Measurements from ENCODE around the gene MTHFSD.

The MTHFSD gene

GRCh38 chr16:86554917-86555703 is at the start of gene MTHFSD:
TSS of gene MTHFSD (minus strand) at chr16:86555235. CDS start at chr16:86555184, 51 bp downstream.
- peak within 1 kb of the TSS; percentile 36; the same call in 1 of the 2 replicates for H3K27ac ChIP-seq
- TF ChIP-seq CTCF (conservative IDR thresholded peaks at IDR 0.05): no peak

GRCh38 chr16:86604436-86605193 is 49.6 kb upstream of the MTHFSD start:
- no peak overlapping the region for H3K27ac ChIP-seq
- no peak for TF ChIP-seq CTCF (conservative IDR thresholded peaks at IDR 0.05)

GRCh38 chr16:86602521-86602920 is 47.5 kb upstream of the MTHFSD start:
- TF ChIP-seq CTCF (conservative IDR thresholded peaks at IDR 0.05): no peak
- no peak overlapping the region for H3K27ac ChIP-seq

GRCh38 chr16:86601356-86601755 is 46.3 kb upstream of the MTHFSD start:
- no peak for TF ChIP-seq CTCF (conservative IDR thresholded peaks at IDR 0.05)
- no peak overlapping the region for H3K27ac ChIP-seq

- no peak overlapping the region for H3K27ac ChIP-seq
Measured at GRCh38 chr16:86598607-86599565, 43.9 kb upstream of the MTHFSD start.

GRCh38 chr16:86597880-86598606 is 43.0 kb upstream of the MTHFSD start:
- TF ChIP-seq CTCF (conservative IDR thresholded peaks at IDR 0.05): no peak
- no peak overlapping the region for H3K27ac ChIP-seq

More at GRCh38 chr16:86598607-86599565, 43.9 kb upstream of the MTHFSD start:
- TF ChIP-seq CTCF (conservative IDR thresholded peaks at IDR 0.05): no peak

Data from VCaP (cell line).